ENCODE results near the gene EIF5A.
A peak's percentile ranks its signal among the peaks of the same experiment; 100 is the strongest.

EIF5A gene

GRCh38 chr17:7284911-7285310 is 22.5 kb upstream of the EIF5A start:
- DNase-seq (ENCODE audit: extremely low read depth in 1 of 2, low read depth in 1 of 2), result no peak

DNA sequence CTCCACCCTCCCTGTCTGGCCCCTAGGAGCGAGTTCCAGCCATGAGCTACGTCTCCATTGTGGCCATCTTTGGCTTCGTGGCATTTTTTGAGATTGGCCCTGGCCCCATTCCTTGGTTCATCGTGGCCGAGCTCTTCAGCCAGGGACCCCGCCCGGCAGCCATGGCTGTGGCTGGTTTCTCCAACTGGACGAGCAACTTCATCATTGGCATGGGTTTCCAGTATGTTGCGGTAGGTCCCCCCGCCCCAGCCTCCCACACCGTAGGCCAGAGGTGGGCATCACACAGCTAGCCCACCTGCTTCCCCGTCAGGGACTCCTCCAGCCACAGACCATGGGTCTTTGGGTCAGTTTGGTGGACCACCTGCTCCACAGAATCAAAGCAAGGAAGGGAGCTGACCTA is 21.7 kb upstream of the EIF5A start:
- no peak for DNase-seq (ENCODE audit: extremely low read depth in 1 of 2, low read depth in 1 of 2)

DNA sequence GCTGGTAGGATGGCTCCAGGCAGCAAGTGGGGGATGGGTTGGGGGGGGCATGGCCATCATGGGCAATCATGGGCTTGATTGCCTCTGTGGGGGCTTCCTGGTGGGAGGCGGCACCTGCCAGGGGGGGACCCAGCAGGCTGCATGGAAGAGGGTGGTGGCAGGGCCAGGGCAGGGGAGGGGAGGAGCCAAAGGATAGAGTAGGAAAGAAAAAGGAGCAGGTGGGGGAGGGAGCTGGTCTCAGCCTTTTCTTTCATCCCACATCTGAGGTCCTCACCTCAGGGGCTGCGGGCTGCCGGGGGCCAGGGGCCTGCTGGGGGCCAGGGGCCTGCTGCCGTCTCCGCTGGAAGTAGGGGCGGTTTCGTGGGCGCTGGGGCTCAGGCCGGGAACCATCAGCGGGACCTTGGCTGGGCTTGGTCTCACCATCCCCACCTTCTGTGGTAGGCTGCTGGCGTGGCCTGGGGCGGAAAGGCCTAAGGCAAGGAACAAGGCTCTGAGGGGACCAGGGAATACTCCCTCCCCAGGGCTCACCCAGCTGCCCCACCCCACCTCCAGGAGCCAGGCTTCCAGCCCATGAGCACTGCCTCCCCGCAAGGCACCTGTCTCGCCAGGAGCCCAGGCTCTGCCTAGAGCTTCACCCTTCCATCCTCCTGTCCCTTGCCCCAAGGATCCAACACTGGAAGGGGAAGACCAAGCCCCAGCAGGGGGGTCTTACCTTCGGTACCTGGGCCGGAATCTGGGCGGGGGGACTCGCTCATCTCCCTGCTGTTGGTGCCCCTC is 18.0 kb upstream of the EIF5A start:
- DNase-seq (ENCODE audit: extremely low read depth in 1 of 2, low read depth in 1 of 2), result no peak

- DNase-seq (ENCODE audit: extremely low read depth in 1 of 2, low read depth in 1 of 2), result no peak
Measured at GRCh38 chr17:7290166-7290565, 17.3 kb upstream of the EIF5A start.

DNA sequence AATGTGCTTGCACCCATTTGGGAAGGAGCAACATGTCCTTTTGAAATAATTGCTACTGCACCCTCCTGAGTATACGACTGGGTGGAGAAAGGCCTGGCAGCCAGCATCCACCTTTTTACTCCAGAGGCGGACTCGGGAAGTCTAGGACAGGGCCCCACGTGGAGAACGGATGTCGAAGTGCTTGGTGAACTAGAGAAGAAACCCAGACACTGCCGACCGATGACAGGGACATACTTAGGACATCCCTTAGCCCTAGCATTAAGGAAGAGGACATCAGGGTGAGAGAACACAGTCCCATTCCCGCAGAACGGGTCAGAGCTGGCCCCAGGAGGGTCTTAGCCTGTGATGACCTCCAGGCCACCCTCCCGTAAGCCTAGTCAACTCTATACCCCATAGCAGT is 16.7 kb upstream of the EIF5A start:
- no peak for DNase-seq (ENCODE audit: extremely low read depth in 1 of 2, low read depth in 1 of 2)

GRCh38 chr17:7292194-7292593 is 15.2 kb upstream of the EIF5A start:
- no peak for DNase-seq (ENCODE audit: extremely low read depth in 1 of 2, low read depth in 1 of 2)

DNA sequence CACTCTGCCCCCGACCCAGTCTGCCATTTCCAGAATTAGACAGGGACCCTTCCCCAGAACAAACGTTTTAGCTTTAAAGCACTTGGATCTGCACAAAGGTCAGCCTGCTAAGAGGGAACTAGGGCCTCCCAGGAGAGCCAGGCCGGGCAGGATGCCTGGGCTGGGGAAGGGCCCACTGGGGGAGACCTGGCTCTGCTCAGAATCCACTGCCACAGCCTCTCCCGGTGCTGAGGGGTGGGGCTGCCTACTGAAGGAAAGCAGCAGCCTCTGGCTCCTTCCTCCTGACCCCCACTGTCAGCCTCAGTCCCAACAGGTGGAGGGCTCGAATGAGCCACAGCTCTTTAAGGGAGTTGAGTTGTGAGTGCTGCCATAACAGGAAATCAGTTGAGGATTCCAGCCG is 14.7 kb upstream of the EIF5A start:
- no peak for DNase-seq (ENCODE audit: extremely low read depth in 1 of 2, low read depth in 1 of 2)

DNA sequence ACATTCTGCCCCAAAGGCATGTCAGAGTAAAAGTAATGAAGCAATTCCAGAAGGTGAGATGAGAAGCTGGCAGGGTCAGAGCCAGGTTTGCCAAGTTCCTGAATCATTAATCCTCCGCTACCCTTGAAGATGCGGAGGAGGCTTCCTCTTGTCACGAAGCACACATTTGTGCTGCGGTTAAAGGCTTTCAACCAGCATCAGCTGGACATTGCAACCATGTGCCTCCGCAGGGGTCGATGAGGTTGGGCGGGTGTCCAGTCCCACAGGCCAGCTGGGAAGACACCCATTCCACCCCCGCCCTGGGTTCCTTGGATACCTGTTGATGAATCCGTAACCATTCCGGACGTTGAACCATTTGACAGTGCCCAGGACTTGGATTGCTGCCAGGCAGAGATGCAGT is 14.3 kb upstream of the EIF5A start:
- DNase-seq (ENCODE audit: extremely low read depth in 1 of 2, low read depth in 1 of 2), result no peak

- no peak for DNase-seq (ENCODE audit: extremely low read depth in 1 of 2, low read depth in 1 of 2)
Measured at GRCh38 chr17:7293816-7294613, 13.4 kb upstream of the EIF5A start.

DNA sequence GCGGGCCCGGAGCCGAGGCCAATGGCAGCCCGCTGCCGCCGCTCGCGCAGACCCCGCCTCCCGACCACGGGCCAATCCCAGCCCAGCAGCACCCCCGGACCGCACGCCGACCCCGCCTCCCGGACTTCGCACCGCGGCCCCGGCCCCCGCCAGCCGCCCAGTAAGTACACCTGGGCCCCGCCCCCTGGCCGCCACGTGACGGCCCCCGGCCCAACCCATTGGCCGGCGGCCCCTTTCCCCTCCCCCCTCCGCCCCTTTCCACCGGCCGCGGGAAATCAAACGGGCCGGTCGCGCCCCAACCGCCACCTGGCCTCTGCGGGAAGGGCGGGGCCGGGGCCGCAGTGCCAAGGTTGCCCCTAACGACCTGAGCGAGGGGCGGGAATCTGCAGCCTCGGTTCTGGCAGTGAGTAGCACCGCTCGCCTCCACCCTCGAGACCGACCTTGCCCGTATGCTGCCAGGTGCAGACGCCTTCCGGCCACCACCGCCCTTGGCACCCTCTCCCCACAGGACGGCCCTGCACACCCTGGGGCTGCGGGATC is 12.7 kb upstream of the EIF5A start, which contains the start of gene YBX2:
YBX2 (minus strand) TSS at position 26 of the 540 bp plus-strand sequence. CDS start 139 bp downstream, outside the sequence.
- DNase-seq (ENCODE audit: extremely low read depth in 1 of 2, low read depth in 1 of 2), result peak in 1 of 2 donors; percentile 56

DNA sequence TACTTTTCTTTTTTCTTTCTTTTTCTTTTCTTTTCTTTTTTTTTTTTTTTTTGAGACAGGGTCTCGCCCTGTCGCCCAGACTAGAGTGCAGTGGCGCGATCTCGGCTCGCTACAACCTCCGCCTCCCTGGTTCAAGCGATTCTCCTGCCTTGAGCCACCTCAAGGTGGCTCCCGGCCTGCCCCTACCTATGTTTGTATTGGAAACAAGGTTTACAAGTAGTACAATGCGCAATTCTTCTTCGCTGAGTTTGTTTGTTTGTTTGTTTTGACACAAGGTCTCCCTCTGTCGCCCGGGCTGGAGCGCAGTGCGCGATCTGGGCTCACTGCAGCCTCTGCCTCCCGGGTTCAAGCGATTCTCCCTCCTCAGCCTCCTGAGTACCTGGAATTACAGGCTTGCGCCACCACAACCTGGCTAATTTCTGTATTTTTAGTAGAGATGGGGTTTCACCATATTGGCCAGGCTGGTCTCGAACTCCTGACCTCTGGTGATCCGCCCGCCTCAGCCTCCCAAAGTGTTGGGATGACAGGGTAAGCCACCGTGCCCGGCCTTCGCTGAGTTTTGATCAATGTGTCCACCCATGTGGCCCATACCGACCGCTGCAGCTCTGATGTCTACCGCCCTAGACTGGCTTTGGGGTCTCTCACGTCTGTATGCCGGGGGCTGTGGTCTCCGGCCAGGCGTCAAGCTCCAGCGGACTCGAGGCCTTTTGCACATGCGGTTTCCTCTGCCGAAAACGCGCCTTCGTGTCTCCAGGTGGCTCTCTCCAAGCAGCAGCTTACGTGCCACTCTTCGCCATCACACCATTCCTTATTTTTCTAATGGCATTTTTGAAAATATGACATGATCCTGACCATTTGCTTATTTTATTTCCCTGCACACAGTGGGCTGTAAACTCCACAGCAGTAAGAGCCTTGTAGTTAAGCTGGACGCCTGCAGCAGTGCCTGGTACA is 11.9 kb upstream of the EIF5A start:
- DNase-seq (ENCODE audit: extremely low read depth in 1 of 2, low read depth in 1 of 2), result no peak

- peak in 1 of 2 donors; percentile 54 for DNase-seq (ENCODE audit: extremely low read depth in 1 of 2, low read depth in 1 of 2)
Measured at GRCh38 chr17:7296189-7296861, 11.1 kb upstream of the EIF5A start.

DNA sequence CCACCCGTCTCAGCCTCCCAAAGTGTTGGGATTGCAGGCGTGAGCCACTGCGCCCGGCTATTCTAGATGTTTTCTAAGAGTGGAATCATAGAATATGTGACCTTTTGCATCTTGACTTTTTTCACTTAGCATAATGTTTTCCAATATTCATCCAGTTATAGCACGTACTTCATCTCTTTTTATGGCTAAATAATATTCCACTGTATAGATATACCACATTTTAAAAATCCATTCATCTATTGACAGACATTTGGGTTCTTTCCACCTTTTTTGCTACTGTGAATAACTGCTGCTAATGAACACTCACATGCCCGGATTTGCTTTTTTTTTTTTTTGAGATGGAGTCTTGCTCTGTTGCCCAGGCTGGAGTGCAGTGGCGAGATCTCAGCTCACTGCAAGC is 3.2 kb upstream of the EIF5A start:
- DNase-seq (ENCODE audit: extremely low read depth in 1 of 2, low read depth in 1 of 2), result no peak

DNA sequence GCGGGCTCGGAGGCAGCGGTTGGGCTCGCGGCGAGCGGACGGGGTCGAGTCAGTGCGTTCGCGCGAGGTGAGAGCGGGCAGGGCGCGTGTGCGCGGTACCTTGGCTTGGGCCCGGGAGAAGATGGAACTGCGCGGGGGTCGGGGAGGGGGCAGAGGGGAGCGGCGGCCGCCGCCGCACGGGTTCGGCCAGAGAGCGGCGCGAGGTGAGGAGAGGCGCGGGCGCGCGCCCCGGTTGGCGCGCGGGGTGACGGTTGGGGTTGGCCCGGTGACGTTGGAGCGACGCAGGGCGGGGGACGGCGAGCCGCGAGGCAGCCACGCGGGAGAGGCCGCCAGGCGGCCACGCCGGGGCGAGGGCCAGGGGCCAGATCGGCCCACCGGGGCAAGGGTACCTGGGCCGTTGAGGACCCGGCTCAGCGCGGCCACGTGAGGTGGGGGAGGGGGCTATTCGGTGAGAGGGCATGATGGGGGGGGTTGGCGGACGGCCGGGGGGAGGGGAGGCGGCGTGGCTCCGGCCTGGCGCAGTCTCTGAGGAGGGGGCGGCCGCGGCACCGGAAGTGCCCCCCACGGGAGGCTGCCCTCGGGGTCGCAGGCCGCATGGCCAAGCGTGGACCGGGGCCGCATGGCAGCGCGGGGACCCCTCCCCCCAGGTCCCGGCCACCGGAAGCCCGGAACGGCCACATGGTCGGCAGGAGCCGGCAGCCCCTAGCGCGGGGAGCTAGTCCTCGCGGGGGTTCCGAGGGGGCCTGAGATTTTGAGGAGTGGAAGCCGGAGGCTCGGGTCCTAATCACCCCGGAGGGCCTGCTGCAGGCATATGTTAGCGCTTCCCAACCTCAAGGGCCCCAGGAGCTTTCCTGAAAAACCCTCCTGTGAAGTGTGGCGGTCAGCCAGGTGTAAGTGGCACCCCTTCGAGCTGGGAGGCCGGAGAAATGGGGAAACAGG is 527 bp downstream of the EIF5A start:
- DNase-seq (ENCODE audit: extremely low read depth in 1 of 2, low read depth in 1 of 2), result peak in 1 of 2 donors; percentile 33

DNA sequence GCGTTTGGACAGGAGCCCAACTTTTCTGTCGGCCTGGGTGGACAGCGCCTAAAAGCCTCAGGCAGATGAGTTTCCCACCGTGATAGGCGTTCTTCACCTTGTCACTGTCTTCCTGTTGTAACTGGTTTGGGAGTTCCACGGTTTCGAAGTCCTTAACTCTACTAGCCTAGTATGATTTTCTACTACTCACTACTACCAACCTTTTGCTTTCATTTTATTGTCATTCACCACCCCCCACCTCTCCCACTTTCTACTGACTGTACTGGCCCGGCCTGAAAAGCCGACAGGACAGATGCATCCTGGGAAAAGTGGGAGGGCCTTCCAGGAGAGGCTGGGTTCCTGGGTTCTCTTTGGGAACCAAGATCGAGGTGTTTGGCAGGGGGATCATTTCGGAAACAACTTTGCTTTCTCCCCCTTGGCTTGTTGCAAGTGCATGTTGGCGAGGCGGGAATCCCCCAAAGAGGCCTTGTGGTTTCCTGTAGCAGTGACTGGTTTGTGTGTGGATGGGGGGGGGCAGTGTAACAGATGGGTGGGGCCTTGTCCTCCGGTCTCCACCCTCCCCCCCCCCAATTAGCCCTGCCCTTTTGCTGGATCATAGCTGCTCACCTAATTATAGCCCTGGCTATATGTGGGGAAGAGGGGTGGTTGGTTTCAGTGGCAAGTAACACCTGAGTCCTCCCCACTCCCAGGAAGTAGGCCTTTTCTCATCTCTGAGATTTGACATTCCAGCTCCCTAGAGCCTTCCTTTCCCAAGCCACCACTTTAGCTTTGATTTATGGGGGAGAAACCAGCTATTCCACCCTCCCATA is 1.4 kb downstream of the EIF5A start:
- peak; percentile 69 to 78 for DNase-seq (ENCODE audit: extremely low read depth in 1 of 2, low read depth in 1 of 2)

GRCh38 chr17:7309628-7310027 is 2.2 kb downstream of the EIF5A start:
- DNase-seq (ENCODE audit: extremely low read depth in 1 of 2, low read depth in 1 of 2), result no peak

- no peak for DNase-seq (ENCODE audit: extremely low read depth in 1 of 2, low read depth in 1 of 2)
Measured at GRCh38 chr17:7311110-7311705, 3.8 kb downstream of the EIF5A start.
